Ovary (tissue), 9 donors: ENCODE results near the gene NDUFAB1. TPM values are rescaled to one million over a fixed set of nuclear protein-coding genes. Genes with fewer than 3 reads are reported as not detected.

Experiments used
- DNase-seq, 5 donors: peaks; one replicate each; pipeline ENCODE4 v3.0.0-alpha.2; 2019 to 2020
- H3K27ac ChIP-seq, 2 donors: fragments of 200-600 bp; one replicate each; pipeline versions ENCODE4 v1.5.1 to v1.8.0; 2019 to 2022
- H3K27me3 ChIP-seq: fragments of 200-600 bp; one replicate; pipeline ENCODE4 v1.8.0; 2022
- H3K36me3 ChIP-seq: fragments of 200-600 bp; sonication (generic); one replicate; pipeline ENCODE4 v1.5.1; 2019
- H3K4me1 ChIP-seq: one replicate; pipeline ENCODE4 v1.8.1; 2013; ENCODE audit warnings: mild to moderate bottlenecking, moderate library complexity; ENCODE audit not compliant: insufficient read depth
- H3K4me3 ChIP-seq: fragments of 200-600 bp; sonication (generic); one replicate; pipeline ENCODE4 v1.5.1; 2017
- H3K9me3 ChIP-seq, 2 donors: fragments of 200-600 bp in 1 of 2; sonication (generic) in 1 of 2; one replicate each; pipeline versions ENCODE4 v1.5.1 to v1.8.1; 2013 to 2019; ENCODE audit warnings: mild to moderate bottlenecking in 1 of 2, moderate library complexity in 1 of 2
- CTCF ChIP-seq, 3 donors: fragments of 450-650 bp in 2 of 3; fragments of 200-600 bp in 1 of 3; IDR thresholded peaks; one replicate each; pipeline versions ENCODE4 v1.5.1 to v1.8.0; 2016 to 2022; ENCODE audit warnings: antibody characterized with exemption in 3 of 3, mild to moderate bottlenecking in 1 of 3
- EP300 ChIP-seq: sonication (generic); formaldehyde crosslinking; IDR thresholded peaks from one replicate; pipeline ENCODE4 v1.6.1; 2017; ENCODE audit warnings: antibody characterized with exemption
- POLR2A ChIP-seq: fragments of 450-650 bp; IDR thresholded peaks from one replicate; pipeline ENCODE4 v1.6.1; 2017; ENCODE audit warnings: antibody characterized with exemption, mild to moderate bottlenecking, moderate library complexity
- WGBS, 3 donors: extraction: QIAGEN DNeasy Blood & Tissue Kit in 1 of 3; methylation state at CpG; one replicate each; pipeline versions ENCODE4 v1.1.5 to v1.1.7; 2013 to 2017; 5-methylcytosine and 5-hydroxymethylcytosine counted together
- intact Hi-C, 4 donors: fragments of 100-400 bp; cut with DNase I; formaldehyde crosslinking; loops; one replicate each; pipeline versions ENCODE4 v1.11.0 to v1.15.1; 2022 to 2023
- polyA plus RNA-seq, 2 donors: library from polyadenylated mRNA; stranded (reverse); fragments of 200-250 nt in 1 of 2; fragments of 350-450 nt in 1 of 2; fragmentation: Illumina TruSeq in 1 of 2; extraction: RNeasy Lipid Tissue Mini Kit (QIAGEN cat#74804) in 1 of 2; gene quantifications; one replicate each; pipeline ENCODE4 v1.2.3, GENCODE V29; 2013 to 2014
- total RNA-seq, 7 donors: library from RNA; depleted of rRNA in 2 of 7; stranded (reverse); fragments of >200 nt in 2 of 7; fragmentation: NEBNext Ultra II Directional in 3 of 7; extraction: Animal tissue kit (Norgen Biotek cat#: 25700) in 3 of 7; gene quantifications; one replicate each; pipeline versions ENCODE4 v1.1.0 to v1.2.4, GENCODE V29; 2016 to 2023
- donor health status: DM: no; HTN: no; CAD: no; lungs with moderate emphysema.
- donor health status: DM: no; HTN: no; CAD: no.
- donor health status: Bipolar disorder and iron deficiency.
- donor health status: DM: yes; HTN: yes; CAD: no.
- donor health status: DM: no; HTN: no; CAD: no.
- donor health status: DM: yes; HTN: yes; CAD: no.

NDUFAB1 gene
- total and polyA plus RNA-seq, 9 donors = 42.4 to 83.0 (median 53.6) TPM

- H3K36me3 ChIP-seq = no peaks in the 10 kb centered on the region
Measured at GRCh38 chr16:23575834-23576233, 20.3 kb downstream of the NDUFAB1 start.

GRCh38 chr16:23573817-23574216 lies 22.3 kb downstream of the NDUFAB1 start:
- 82 to 88% (median 83%) methylated on average over 5 of the region's 5 CpGs for WGBS, 3 donors
- Histone ChIP-seq H3K36me3 (no peaks in the 10 kb centered on the region), H3K4me3 (no peak overlapping the region), H3K27ac (no peak overlapping the region), H3K4me1 (no peaks in the 10 kb centered on the region), H3K9me3 (no peaks in the 10 kb centered on the region), H3K27me3 (no peaks in the 10 kb centered on the region)
- TF ChIP-seq CTCF (IDR thresholded peaks at IDR 0.05) (no peak), EP300 (no peak), POLR2A (no peak)
- DNase-seq = no peak
- intact Hi-C loops = no loop called here

More at GRCh38 chr16:23575834-23576233, 20.3 kb downstream of the NDUFAB1 start:
- no peaks in the 10 kb centered on the region for H3K27me3 ChIP-seq
- 78 to 83% (median 79%) methylated on average over 3 of the region's 3 CpGs for WGBS, 3 donors
- H3K4me3 ChIP-seq = no peak overlapping the region
- no peaks in the 10 kb centered on the region for H3K9me3 ChIP-seq
- TF ChIP-seq EP300 = no peak
- no peak for DNase-seq
- H3K27ac ChIP-seq = no peak overlapping the region
- intact Hi-C loops = no loop called here
- no peaks in the 10 kb centered on the region for H3K4me1 ChIP-seq

- Histone ChIP-seq H3K27me3 (no peaks in the 10 kb centered on the region), H3K27ac (no peak overlapping the region), H3K9me3 (no peaks in the 10 kb centered on the region), H3K36me3 (no peaks in the 10 kb centered on the region), H3K4me3 (no peak overlapping the region), H3K4me1 (no peaks in the 10 kb centered on the region)
- 89 to 92% (median 90%) methylated on average over 9 of the region's 9 CpGs for WGBS, 3 donors
- intact Hi-C loops = no loop called here
- DNase-seq = no peak
- no peak for TF ChIP-seq EP300
- no peak for TF ChIP-seq CTCF (IDR thresholded peaks at IDR 0.05)
- no peak for TF ChIP-seq POLR2A
Measured at GRCh38 chr16:23572394-23572793, 23.7 kb downstream of the NDUFAB1 start.

GRCh38 chr16:23571895-23572294 lies 24.2 kb downstream of the NDUFAB1 start:
- no peak overlapping the region for H3K4me3 ChIP-seq
- no peaks in the 10 kb centered on the region for H3K4me1 ChIP-seq
- H3K9me3 ChIP-seq = no peaks in the 10 kb centered on the region
- H3K27ac ChIP-seq = no peak overlapping the region
- H3K36me3 ChIP-seq = no peaks in the 10 kb centered on the region
- DNase-seq = no peak
- H3K27me3 ChIP-seq = no peaks in the 10 kb centered on the region
- TF ChIP-seq EP300 = no peak
- no peak for TF ChIP-seq CTCF (IDR thresholded peaks at IDR 0.05)
- no peak for TF ChIP-seq POLR2A
- WGBS, 3 donors = 89 to 94% (median 91%) methylated on average over 5 of the region's 5 CpGs
- intact Hi-C loops = no loop called here

- Histone ChIP-seq H3K27ac (no peak overlapping the region), H3K27me3 (no peaks in the 10 kb centered on the region), H3K4me3 (no peak overlapping the region), H3K4me1 (no peaks in the 10 kb centered on the region), H3K9me3 (no peaks in the 10 kb centered on the region), H3K36me3 (no peaks in the 10 kb centered on the region)
- WGBS, 3 donors = 80 to 87% (median 83%) methylated on average over 8 of the region's 8 CpGs
- DNase-seq = no peak
- TF ChIP-seq POLR2A = no peak
- TF ChIP-seq CTCF (IDR thresholded peaks at IDR 0.05) = no peak
- TF ChIP-seq EP300 = no peak
- intact Hi-C loops = no loop called here
Measured at GRCh38 chr16:23570992-23571632, 25.0 kb downstream of the NDUFAB1 start.
